Measurements from ENCODE around the gene UNC93B1. TPM values are rescaled to one million over a fixed set of nuclear protein-coding genes. Genes with fewer than 3 reads are reported as not detected.

UNC93B1 gene
- total RNA-seq, 1 experiment from 2014 or later, result 1.4 TPM

DNA sequence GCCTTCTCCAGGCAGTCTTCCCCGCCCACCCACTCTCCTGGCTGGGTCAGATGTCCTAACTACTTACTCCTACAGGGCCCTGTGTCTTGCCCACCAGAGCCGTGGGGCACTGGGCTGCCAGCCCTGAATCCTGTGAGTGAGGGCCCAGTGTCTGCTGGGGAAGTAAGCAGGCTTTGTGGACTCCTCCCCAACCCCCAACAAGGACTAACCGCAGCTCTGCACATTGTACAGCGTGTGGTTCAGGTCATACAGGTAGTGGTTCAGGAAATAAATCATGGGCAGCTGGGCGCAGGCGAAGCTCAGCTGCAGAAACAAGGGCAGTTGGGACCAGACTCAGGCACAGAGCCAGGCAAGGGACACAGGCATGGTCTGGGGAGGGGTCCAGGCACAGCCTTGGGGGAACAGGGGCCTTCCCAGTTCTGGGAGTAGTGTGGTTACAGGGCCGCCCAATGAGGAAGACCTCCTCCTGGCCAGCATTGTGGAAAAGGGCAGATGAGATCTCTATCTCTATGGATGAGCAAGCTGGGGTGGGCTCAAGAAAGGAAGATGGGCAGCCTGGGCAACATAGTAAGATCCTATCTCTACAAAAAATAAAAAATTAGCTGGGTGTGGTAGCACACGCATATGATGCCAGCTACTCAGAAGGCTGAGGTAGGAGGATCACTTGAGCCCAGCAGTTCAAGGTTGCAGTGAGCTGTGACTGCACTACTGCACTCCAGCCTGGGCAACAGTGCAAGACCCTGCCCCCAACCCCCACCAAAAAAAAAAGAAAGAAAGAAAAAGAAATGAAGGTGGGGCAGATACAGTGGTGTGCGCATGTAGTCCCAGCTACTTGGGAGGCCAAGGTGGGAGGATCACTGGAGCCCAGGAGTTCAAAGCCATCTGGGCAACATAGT lies 5.5 kb downstream of the UNC93B1 start:
- H3K9me3 ChIP-seq (ENCODE audit: low read depth, low read length, poor library complexity, severe bottlenecking), result no peaks in the 10 kb centered on the region
- no peak for DNase-seq (ENCODE audit: low spot score)
- H3K36me3 ChIP-seq (ENCODE audit: insufficient read depth, low read length, poor library complexity, severe bottlenecking), result no peaks in the 10 kb centered on the region
- ChIA-PET CTCF (no interaction called here), POLR2A (ENCODE audit: low non-redundant PET) (no interaction called here)
- no peaks in the 10 kb centered on the region for H3K4me1 ChIP-seq (ENCODE audit: insufficient read depth, low read length, poor library complexity, severe bottlenecking)
- no TSS peak for BruUV-seq (replicated peaks)
- TF ChIP-seq EZH2 (IDR thresholded peaks at IDR 0.05; ENCODE audit: borderline replicate concordance, low read depth, low read length, poor library complexity, severe bottlenecking), result no peak
- TF ChIP-seq, protein P1, sequence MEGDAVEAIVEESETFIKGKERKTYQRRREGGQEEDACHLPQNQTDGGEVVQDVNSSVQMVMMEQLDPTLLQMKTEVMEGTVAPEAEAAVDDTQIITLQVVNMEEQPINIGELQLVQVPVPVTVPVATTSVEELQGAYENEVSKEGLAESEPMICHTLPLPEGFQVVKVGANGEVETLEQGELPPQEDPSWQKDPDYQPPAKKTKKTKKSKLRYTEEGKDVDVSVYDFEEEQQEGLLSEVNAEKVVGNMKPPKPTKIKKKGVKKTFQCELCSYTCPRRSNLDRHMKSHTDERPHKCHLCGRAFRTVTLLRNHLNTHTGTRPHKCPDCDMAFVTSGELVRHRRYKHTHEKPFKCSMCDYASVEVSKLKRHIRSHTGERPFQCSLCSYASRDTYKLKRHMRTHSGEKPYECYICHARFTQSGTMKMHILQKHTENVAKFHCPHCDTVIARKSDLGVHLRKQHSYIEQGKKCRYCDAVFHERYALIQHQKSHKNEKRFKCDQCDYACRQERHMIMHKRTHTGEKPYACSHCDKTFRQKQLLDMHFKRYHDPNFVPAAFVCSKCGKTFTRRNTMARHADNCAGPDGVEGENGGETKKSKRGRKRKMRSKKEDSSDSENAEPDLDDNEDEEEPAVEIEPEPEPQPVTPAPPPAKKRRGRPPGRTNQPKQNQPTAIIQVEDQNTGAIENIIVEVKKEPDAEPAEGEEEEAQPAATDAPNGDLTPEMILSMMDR (conservative IDR thresholded peaks at IDR 0.05; ENCODE audit: low read depth, low read length), result no peak
- H3K4me3 ChIP-seq (ENCODE audit: low read depth, low read length, poor library complexity, severe bottlenecking), result no peak overlapping the region
- H3K27me3 ChIP-seq (replicated peaks; ENCODE audit: insufficient read depth, low read depth, low read length, poor library complexity), result no peaks in the 10 kb centered on the region
- no peak overlapping the region for H3K27ac ChIP-seq (ENCODE audit: low read depth, low read length, poor library complexity, severe bottlenecking)
- intact Hi-C loops (cut with micrococcal nuclease; ENCODE audit: unreplicated experiment), result loop anchor here (10.0 kb wide), 1 partner anchor 154 kb away; no protein-coding TSS in a partner anchor

DNA sequence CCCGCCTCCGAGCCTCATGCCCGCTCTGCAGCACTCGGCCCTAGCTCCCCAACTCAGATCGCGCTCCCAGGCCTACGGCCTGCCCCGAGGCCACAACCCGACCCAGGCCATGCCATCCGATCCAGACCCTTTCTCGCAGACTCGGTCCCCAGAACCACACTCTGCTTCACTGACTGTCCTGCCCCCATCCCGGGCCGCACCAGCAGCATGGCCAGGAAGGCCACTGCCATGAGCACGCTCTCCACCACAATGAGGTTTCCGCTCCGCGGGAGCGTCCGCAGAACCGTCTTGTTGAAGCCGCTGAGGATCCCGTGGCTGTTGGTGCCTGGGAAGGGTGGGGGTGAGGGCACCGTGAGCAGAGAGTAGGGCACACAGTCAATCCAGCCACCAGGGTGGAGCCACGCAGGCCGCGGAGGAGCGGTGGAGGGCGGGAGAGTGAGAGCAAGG lies 6.4 kb downstream of the UNC93B1 start:
- Histone ChIP-seq H3K4me1 (ENCODE audit: insufficient read depth, low read length, poor library complexity, severe bottlenecking) (no peaks in the 10 kb centered on the region), H3K36me3 (ENCODE audit: insufficient read depth, low read length, poor library complexity, severe bottlenecking) (no peaks in the 10 kb centered on the region), H3K27me3 (replicated peaks; ENCODE audit: insufficient read depth, low read depth, low read length, poor library complexity) (no peaks in the 10 kb centered on the region), H3K27ac (ENCODE audit: low read depth, low read length, poor library complexity, severe bottlenecking) (no peak overlapping the region), H3K9me3 (ENCODE audit: low read depth, low read length, poor library complexity, severe bottlenecking) (no peaks in the 10 kb centered on the region), H3K4me3 (ENCODE audit: low read depth, low read length, poor library complexity, severe bottlenecking) (no peak overlapping the region)
- no peak for DNase-seq (ENCODE audit: low spot score)
- ChIA-PET POLR2A (ENCODE audit: low non-redundant PET) (no interaction called here), CTCF (no interaction called here)
- BruUV-seq (replicated peaks), result no TSS peak
- intact Hi-C loops (cut with micrococcal nuclease; ENCODE audit: unreplicated experiment), result loop anchor here (10.0 kb wide), 1 partner anchor 153 kb away; no protein-coding TSS in a partner anchor
- no peak for TF ChIP-seq EZH2 (IDR thresholded peaks at IDR 0.05; ENCODE audit: borderline replicate concordance, low read depth, low read length, poor library complexity, severe bottlenecking)
- TF ChIP-seq, protein P1 (conservative IDR thresholded peaks at IDR 0.05; ENCODE audit: low read depth, low read length), result no peak

DNA sequence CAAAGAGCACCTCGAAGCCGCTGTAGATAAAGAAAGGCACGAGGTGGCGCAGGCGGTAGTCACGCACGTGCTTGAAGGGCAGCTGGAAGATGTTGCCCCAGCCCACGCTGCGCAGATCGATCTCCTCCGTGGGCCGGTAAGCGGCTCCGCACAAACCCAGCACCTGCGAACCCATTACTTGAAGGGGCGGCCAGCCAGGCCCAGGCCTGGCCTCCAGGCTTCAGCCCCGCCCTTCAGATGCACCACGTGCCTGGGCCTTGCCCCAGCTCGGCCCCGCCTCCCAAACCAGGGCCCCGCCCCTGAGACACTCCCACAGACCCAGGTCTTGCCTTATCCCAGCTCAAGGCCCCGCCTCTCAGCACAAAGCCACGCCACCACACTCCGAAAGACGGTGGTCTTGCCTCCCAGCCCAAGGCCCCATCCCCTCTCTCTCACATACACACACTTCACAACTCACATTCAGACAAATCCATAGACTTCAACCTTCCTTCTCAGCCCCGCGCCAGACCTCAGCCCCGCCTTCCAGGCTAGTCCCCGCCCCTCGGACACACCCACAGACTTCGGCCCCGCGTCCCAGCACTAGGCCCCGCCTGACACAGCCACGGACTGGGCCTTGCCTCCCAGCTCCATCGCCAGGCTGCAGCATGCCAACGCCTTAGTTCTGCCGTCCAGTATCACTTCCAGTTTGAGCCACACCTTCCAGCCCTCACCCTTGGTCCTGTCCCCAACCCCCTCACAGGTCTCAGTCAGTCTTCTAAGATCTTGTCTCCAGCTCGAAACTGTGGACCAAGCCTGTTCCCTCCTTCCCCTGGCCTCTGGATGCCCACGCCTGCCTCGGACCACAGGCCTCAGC lies 7.0 kb downstream of the UNC93B1 start:
- TF ChIP-seq, protein P1 (conservative IDR thresholded peaks at IDR 0.05; ENCODE audit: low read depth, low read length), result no peak
- TF ChIP-seq EZH2 (IDR thresholded peaks at IDR 0.05; ENCODE audit: borderline replicate concordance, low read depth, low read length, poor library complexity, severe bottlenecking), result no peak
- ChIA-PET CTCF (no interaction called here), POLR2A (ENCODE audit: low non-redundant PET) (no interaction called here)
- Histone ChIP-seq H3K27ac (ENCODE audit: low read depth, low read length, poor library complexity, severe bottlenecking) (no peak overlapping the region), H3K36me3 (ENCODE audit: insufficient read depth, low read length, poor library complexity, severe bottlenecking) (no peaks in the 10 kb centered on the region), H3K4me1 (ENCODE audit: insufficient read depth, low read length, poor library complexity, severe bottlenecking) (no peaks in the 10 kb centered on the region), H3K27me3 (replicated peaks; ENCODE audit: insufficient read depth, low read depth, low read length, poor library complexity) (no peaks in the 10 kb centered on the region), H3K4me3 (ENCODE audit: low read depth, low read length, poor library complexity, severe bottlenecking) (no peak overlapping the region), H3K9me3 (ENCODE audit: low read depth, low read length, poor library complexity, severe bottlenecking) (no peaks in the 10 kb centered on the region)
- DNase-seq (ENCODE audit: low spot score), result peak; percentile 71
- BruUV-seq (replicated peaks), result no TSS peak
- intact Hi-C loops (cut with micrococcal nuclease; ENCODE audit: unreplicated experiment), result loop anchor here (10.0 kb wide), 1 partner anchor 152 kb away; no protein-coding TSS in a partner anchor
